GM21576 (cell line): ENCODE data around the gene TSR3.
A peak's percentile ranks its signal among the peaks of the same experiment; 100 is the strongest.

Experiments used
- ATAC-seq: cut with Tn5 transposase; IDR thresholded peaks from one replicate; pipeline ENCODE4 v1.9.1; 2021; ENCODE audit warnings: mild to moderate bottlenecking, moderate library complexity; ENCODE audit not compliant: unreplicated experiment

The TSR3 gene

DNA sequence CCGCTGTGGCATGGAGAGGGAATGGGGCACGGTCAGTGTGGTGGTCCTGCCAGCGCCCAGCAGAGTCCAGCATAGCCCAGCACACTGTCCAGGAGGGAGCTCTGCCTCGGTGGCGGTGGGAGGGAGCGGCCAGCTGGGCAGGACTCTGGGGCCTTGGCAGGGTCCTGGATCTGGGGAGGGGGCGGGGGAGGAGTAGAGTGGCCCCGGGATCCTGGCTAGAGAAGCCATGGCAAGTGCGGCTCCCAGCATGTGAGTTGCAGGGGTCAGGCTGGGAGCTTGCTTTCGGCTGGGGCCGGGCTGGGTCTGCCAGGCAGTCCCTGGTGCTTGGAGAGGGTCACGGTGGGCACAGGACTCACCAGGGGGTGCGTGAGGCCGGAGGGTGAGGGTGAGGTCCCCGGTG, 3.9 kb upstream of the TSR3 start:
- ATAC-seq = no peak

- ATAC-seq = no peak
Observed at GRCh38 chr16:1354815-1355540, 3.3 kb upstream of the TSR3 start.

- peak; percentile 3 for ATAC-seq
Observed at GRCh38 chr16:1351215-1351581, 480 bp downstream of the TSR3 start.

DNA sequence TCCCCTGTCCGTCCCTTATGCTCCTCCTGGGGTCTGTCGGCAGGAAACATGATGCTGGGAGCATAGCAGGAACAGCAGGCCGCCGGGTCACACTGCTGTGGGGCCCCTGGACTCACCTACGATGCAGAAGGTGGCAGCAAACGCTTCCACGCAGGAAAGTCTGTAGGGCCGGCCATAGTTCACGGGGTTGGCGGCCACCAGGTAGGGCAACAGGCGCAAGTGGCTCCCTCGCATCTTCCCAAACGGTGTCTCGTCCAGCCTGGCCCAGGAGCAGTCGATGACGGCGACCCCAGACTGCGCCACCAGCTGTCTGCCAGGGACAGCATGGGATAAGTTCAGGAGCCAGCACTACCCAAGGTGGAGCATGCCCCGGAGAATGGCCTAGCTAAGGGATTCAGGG, 987 bp downstream of the TSR3 start:
- no peak for ATAC-seq

GRCh38 chr16:1349951-1350350, 1.7 kb downstream of the TSR3 start:
- ATAC-seq = no peak

DNA sequence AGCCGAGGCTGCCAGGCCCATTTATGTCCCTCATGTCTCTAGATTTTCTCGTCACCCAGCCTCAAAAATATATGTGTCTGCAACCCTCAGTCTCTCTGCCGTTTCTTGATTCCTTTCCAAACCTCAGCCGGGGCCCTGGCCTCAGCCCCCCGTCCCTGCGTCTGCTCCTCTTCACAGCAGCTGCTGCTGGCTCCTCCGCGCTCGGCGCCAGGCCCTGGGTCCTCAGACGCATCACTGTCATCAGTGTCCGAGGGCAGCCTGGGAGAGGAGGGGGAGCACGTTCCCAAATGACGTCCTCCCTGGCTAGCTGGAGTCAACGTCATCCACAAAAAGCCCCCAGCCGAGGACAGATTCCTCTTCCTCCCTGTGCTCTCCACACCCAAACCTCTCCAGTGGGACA, 2.3 kb downstream of the TSR3 start:
- ATAC-seq = no peak

DNA sequence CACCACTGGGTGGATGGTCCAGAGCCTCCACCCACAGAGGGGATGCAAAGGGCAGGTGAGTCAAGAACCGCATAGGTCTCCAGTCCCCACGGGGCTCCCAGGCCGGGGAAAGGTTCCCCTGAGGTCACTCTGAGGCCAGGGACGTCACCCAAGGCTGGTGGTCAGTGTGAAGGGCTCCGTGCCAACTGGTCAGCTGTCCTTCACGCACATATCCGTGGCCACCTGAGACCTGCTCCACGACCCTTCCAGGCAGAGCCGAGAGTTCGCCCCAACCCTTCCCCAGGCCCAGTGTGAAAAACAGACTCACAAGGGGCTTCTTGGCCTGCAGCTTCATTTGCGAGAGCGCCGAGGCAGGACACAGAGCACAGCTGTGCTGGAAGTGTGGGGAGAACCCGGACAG, 2.8 kb downstream of the TSR3 start:
- ATAC-seq = no peak

- no peak for ATAC-seq
Observed at GRCh38 chr16:1348441-1348840, 3.2 kb downstream of the TSR3 start.

GRCh38 chr16:1347962-1348361, 3.7 kb downstream of the TSR3 start:
- no peak for ATAC-seq

- ATAC-seq = no peak
Observed at GRCh38 chr16:1347286-1347855, 4.3 kb downstream of the TSR3 start.

DNA sequence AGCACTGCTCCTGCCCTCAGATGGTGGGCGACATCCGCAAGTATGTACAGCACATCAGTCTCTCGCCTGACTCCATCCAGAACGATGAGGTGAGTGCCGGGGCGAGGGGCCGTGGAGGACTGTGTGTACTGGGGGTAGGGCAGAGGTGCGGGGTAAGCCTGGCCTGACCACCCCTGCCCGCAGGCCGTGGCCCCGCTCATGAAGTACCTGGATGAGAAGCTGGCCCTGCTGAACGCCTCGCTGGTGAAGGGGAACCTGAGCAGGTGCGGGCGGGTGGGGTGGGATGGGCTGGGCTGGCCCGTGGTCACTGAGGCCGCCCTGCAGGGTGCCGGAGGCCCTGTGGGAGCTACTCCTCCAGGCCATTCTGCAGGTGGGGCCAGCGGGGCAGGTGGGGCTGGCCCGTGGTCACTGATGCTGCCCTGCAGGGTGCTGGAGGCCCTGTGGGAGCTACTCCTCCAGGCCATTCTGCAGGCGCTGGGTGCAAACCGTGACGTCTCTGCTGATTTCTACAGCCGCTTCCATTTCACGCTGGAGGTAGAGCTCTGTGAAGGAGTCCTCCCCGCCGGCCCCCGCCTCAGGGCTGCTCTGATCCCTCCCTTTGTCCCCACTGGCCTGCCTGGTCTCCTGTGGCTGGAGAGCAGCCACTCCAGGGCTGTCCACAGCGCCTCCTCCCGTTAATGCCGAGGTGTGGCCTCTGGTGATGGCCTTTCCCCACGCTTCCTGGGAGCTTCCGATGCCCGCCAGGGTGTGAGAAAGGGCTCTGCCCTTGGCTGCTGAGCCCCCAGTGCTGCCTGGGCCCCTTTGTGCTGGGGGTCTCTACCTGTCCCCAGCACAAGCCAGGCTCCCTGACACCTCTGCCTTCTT, 5.0 kb downstream of the TSR3 start:
- ATAC-seq = no peak

DNA sequence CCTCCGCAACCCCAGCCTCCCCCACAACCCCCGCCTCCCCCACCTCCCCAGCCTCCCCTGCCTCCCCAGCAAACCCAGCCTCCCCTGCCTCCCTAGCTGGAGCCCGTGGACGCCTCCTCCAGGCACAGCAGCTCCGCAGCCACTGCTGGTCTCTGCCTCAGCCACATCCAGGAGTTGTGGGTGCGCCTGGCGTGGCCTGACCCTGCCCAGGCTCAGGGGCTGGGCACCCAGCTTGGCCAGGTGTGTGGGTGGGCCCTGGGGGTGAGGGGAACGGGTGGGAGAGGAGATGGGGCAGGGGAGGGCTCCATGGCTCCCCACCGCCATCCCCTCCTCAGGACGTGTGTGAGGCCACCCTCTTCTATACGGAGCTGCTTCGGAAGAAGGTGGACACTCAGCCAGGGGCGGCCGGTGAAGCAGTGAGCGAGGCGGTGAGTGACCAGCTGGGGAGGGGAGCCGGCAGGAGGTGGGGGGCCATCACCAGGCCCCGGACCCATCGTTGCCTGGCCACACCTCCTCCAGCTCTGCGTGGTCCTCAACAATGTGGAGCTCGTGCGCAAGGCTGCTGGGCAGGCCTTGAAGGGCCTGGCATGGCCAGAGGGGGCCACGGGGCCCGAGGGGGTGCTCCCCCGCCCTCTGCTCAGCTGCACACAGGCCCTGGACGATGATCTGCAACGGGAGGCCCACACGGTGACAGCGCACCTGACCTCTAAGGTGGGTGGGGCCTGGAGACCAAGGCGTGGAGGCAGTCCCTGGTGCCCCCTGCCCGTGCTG, 5.8 kb downstream of the TSR3 start:
- no peak for ATAC-seq

- no peak for ATAC-seq
Observed at GRCh38 chr16:1345087-1345486, 6.6 kb downstream of the TSR3 start.

- no peak for ATAC-seq
Observed at GRCh38 chr16:1344499-1344898, 7.2 kb downstream of the TSR3 start.

- no peak for ATAC-seq
Observed at GRCh38 chr16:1343428-1344242, 8.0 kb downstream of the TSR3 start.

DNA sequence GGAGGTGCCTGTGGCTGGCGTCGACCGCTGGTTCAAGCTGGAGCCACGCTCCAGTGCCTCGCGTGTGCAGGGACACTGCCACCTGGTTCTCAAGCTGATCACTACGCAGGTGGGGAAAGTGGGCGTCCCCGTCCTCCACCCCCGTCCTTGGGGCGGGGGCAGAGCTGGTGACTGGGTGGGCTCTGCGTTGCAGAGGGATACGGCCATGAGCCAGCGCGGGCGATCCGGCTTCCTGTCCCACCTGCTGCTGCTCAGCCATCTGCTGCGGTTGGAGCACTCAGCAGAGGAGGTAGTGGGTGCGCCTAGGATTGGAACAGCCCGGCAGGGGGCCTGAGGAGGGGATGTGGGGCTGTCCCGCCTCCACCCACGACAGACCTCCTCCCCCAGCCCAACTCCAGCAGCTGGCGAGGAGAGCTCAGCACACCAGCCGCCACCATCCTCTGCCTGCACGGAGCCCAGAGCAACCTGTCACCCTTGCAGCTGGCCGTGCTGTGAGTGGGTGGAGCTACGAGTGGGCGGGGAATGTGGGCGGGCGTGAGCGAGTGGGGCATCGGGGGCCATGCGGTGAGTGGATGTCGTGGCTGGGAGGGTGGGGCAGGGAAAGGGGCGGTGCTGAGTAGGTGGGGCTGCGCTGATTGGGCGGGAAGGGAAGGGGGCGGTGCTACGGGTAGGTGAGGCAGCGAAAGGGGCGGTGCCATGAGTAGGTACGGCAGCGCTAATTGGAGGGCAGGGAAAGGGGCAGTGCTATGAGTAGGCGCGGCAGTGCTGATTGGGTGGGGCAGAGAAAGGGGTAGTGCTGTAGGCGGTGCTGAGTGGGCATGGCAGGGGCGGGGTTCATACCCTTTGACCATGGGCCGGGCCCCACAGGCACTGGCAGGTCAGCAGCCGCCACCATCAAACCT, 8.9 kb downstream of the TSR3 start:
- ATAC-seq = peak; percentile 78

DNA sequence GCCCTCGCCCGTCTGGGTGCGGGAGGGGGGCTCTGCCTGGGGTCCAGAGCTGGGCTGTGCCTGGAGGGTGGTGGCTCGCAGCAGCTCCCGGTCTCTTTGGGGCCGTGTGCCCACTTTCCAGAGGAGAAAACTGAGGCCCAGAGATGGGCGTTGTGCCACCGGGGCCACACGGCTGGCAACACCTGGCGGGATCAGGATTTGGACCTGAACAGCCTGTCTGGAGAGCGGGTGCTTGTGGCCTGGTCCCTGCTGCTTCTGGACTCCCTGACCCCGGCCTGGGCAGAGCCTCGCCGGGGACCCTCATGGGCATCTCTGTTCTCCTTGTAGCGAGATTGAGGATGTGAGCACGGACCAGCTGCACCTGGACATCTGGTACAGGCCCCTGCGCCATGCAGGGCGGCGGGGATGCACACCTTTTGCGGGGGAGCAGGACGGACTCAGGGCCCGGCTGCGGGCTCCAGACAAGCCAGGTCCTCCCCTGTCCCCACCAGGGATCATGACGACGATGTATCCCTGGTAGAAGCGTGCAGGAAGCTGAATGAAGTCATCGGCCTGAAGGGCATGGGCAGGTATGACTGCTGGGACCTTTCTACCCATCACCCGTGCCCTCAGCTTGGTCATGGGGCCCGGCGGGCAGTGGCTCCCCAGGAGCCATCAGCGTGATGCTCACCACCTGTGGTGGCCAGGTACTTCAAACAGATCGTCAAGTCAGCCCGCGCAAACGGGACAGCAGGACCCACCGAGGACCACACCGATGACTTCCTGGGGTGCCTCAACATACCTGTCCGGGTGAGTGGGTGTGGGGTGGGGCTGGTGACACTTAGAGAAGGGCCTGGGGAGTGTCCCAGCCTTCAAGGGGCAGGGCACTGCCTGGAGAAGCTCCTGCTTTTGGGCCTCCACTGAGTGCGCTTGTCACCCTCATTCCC, 9.9 kb downstream of the TSR3 start:
- no peak for ATAC-seq

DNA sequence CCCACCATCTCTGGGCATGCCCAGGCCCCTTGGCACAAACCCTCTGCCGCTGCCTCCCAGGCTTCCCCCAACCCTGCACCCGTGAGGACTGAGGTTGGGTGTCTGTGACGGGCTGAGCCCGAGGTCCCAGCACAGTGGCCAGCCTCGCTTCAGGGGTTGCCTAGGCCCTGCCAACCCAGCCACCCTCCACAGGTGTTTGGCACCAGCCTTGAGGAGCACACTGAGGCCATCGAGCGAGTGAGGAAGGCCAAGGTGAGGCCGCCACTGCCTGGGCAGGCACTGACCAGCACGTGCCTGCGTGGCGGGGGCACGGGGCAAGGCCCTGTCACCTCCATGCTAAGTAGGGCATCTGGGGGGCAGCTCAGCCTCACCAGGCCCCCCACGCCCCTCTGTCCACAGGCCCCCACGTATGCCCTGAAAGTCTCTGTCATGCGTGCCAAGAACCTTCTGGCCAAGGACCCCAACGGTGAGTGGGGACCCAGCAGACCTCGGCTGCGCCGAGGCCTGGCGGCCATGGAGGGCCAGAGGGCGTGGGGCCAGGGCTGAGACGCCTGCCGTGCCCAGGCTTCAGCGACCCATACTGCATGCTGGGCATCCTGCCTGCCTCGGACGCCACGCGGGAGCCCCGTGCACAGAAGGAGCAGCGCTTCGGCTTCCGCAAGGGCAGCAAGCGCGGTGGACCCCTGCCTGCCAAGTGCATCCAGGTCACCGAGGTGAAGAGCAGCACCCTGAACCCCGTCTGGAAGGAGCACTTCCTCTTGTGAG, 10.8 kb downstream of the TSR3 start:
- ATAC-seq = no peak
